A549 (cell line): ENCODE data around the gene RBM10. TPM values are rescaled to one million over a fixed set of nuclear protein-coding genes. Genes with fewer than 3 reads are reported as not detected.

Source experiments
- ATAC-seq, 2 experiments: fragments of 200-7000 bp in 1 of 2; fragments of >200 bp in 1 of 2; cut with Nextera tagmentation in 1 of 2; cut with Tn5 transposase in 1 of 2; 3 replicates each; pipeline versions ENCODE4 v1.8.0 to v1.9.1; 2018 to 2020; ENCODE audit warnings: mild to moderate bottlenecking in 1 of 2, moderate library complexity in 1 of 2
- CTCF ChIA-PET: fragments of 300-600 bp; sonication (Branson Sonifier 250); formaldehyde crosslinking; extraction: SDS; loops from one replicate; lab custom pipeline; 2021; ENCODE audit warnings: antibody characterized with exemption, inconsistent platforms; lab: Yijun Ruan, JAX
- POLR2A ChIA-PET: fragments of 350-600 bp; formaldehyde crosslinking; extraction: SDS; loops from one replicate; lab custom pipeline; 2021; ENCODE audit warnings: antibody characterized with exemption, inconsistent platforms; lab: Yijun Ruan, JAX
- DNase-seq, 2 experiments: peaks; one replicate each; pipeline versions ENCODE4 v3.0.0 to v3.0.0-alpha.2; 2011 to 2016; ENCODE audit warnings: low read depth in 1 of 2, low spot score in 1 of 2
- FAIRE-seq: peaks from 2 replicates; lab custom pipeline; 2011; peaks lifted over from hg19 to GRCh38; lab: Jason Lieb, UNC
- H3K27ac ChIP-seq, 2 experiments: fragments of >200 bp; sonication (Bioruptor Twin); formaldehyde crosslinking; 3 replicates each; pipeline ENCODE4 v1.5.1; 2016 to 2017
- H3K4me1 ChIP-seq: fragments of >200 bp; sonication (Bioruptor Twin); formaldehyde crosslinking; 3 replicates; pipeline ENCODE4 v1.6.1; 2016
- H3K4me2 ChIP-seq: fragments of >200 bp; sonication (Bioruptor Twin); formaldehyde crosslinking; 3 replicates; pipeline ENCODE4 v1.6.1; 2016
- H3K4me3 ChIP-seq: fragments of >200 bp; sonication (Bioruptor Twin); formaldehyde crosslinking; 3 replicates; pipeline ENCODE4 v1.5.1; 2016
- H3K9me3 ChIP-seq: fragments of >200 bp; sonication (Bioruptor Twin); formaldehyde crosslinking; 3 replicates; pipeline ENCODE4 v1.6.1; 2016
- BHLHE40 ChIP-seq: IDR thresholded peaks from 2 replicates; pipeline ENCODE4 v1.6.1; 2012; ENCODE audit warnings: low read depth, low read length, inconsistent platforms
- CBX8 ChIP-seq: fragments of 200-600 bp; sonication (generic); IDR thresholded peaks from 2 replicates; pipeline ENCODE4 v1.6.1; 2016
- CEBPB ChIP-seq, 2 experiments: fragments of >200 bp in 1 of 2; sonication (Bioruptor Twin) in 1 of 2; formaldehyde crosslinking in 1 of 2; IDR thresholded peaks; 2 replicates each; pipeline ENCODE4 v1.6.1; 2012 to 2016
- CHD2 ChIP-seq: fragments of 150-350 bp; IDR thresholded peaks from 2 replicates; pipeline ENCODE4 v1.6.1; 2014; ENCODE audit warnings: low read length; ENCODE audit not compliant: partially characterized antibody
- CHD4 ChIP-seq: fragments of 200-600 bp; sonication (generic); IDR thresholded peaks from 2 replicates; pipeline ENCODE4 v1.6.1; 2016; ENCODE audit warnings: antibody characterized with exemption, mild to moderate bottlenecking, borderline replicate concordance
- EHF ChIP-seq: fragments of 250-450 bp; sonication (Bioruptor Pico); IDR thresholded peaks from 2 replicates; pipeline ENCODE4 v1.5.0; 2020; ENCODE audit warnings: mild to moderate bottlenecking
- EHMT2 ChIP-seq: fragments of 200-600 bp; sonication (generic); IDR thresholded peaks from 2 replicates; pipeline ENCODE4 v1.6.1; 2016; ENCODE audit warnings: antibody characterized with exemption, low read depth, mild to moderate bottlenecking, moderate library complexity
- EP300 ChIP-seq, 2 experiments: fragments of >200 bp; sonication (Bioruptor Twin); formaldehyde crosslinking; IDR thresholded peaks; 2 replicates in 1 of 2; 3 replicates in 1 of 2; pipeline ENCODE4 v1.6.1; 2016 to 2017
- ESRRA ChIP-seq: fragments of 150-350 bp; IDR thresholded peaks from 2 replicates; pipeline ENCODE4 v1.6.1; 2014; ENCODE audit warnings: mild to moderate bottlenecking, low read length, borderline replicate concordance
- HOXA7 ChIP-seq: fragments of 250-450 bp; sonication (Bioruptor Pico); IDR thresholded peaks from 2 replicates; pipeline ENCODE4 v1.5.0; 2020; ENCODE audit warnings: mild to moderate bottlenecking, moderate library complexity
- HOXB5 ChIP-seq: fragments of 250-450 bp; sonication (Bioruptor Pico); IDR thresholded peaks from 2 replicates; pipeline ENCODE4 v1.5.0; 2020; ENCODE audit warnings: mild to moderate bottlenecking, moderate library complexity
- JUN ChIP-seq, 2 experiments: fragments of >200 bp; sonication (Bioruptor Twin); formaldehyde crosslinking; IDR thresholded peaks; 2 replicates in 1 of 2; 3 replicates in 1 of 2; pipeline ENCODE4 v1.6.1; 2016 to 2017
- KDM1A ChIP-seq: fragments of 200-600 bp; sonication (generic); IDR thresholded peaks from 2 replicates; pipeline ENCODE4 v1.6.1; 2016; ENCODE audit warnings: low read depth, mild to moderate bottlenecking
- KDM5A ChIP-seq: fragments of 200-600 bp; sonication (generic); IDR thresholded peaks from 2 replicates; pipeline ENCODE4 v1.6.1; 2016; ENCODE audit warnings: antibody characterized with exemption, mild to moderate bottlenecking
- PHF8 ChIP-seq: fragments of 200-600 bp; sonication (generic); IDR thresholded peaks from 2 replicates; pipeline ENCODE4 v1.6.1; 2016; ENCODE audit warnings: low read depth, mild to moderate bottlenecking, antibody characterized with exemption, moderate library complexity, borderline replicate concordance
- RFX5 ChIP-seq: fragments of 450-650 bp; IDR thresholded peaks from 2 replicates; pipeline ENCODE4 v1.7.1; 2014; ENCODE audit warnings: antibody characterized with exemption, mild to moderate bottlenecking, moderate library complexity
- SREBF2 ChIP-seq: fragments of 450-650 bp; IDR thresholded peaks from 2 replicates; pipeline ENCODE4 v1.6.1; 2014; ENCODE audit warnings: mild to moderate bottlenecking, moderate library complexity
- TFCP2L1 ChIP-seq: fragments of 250-450 bp; sonication (Bioruptor Pico); IDR thresholded peaks from 2 replicates; pipeline ENCODE4 v1.5.0; 2021; ENCODE audit warnings: mild to moderate bottlenecking
- TP53 ChIP-seq: fragments of 250-450 bp; sonication (Bioruptor Pico); IDR thresholded peaks from 2 replicates; pipeline ENCODE4 v1.5.0; 2021; ENCODE audit warnings: mild to moderate bottlenecking, moderate library complexity
- ZC3H11A ChIP-seq: fragments of 450-650 bp; IDR thresholded peaks from 2 replicates; pipeline ENCODE4 v1.6.1; 2014; ENCODE audit warnings: antibody characterized with exemption, mild to moderate bottlenecking
- ZFP36 ChIP-seq: fragments of 450-650 bp; IDR thresholded peaks from 2 replicates; pipeline ENCODE4 v1.6.1; 2014; ENCODE audit warnings: borderline replicate concordance; ENCODE audit not compliant: partially characterized antibody
- ZSCAN20 ChIP-seq: fragments of 250-450 bp; sonication (Bioruptor Pico); IDR thresholded peaks from 2 replicates; pipeline ENCODE4 v1.8.0; 2022; ENCODE audit warnings: mild to moderate bottlenecking, moderate library complexity
- WGBS: methylation state at CpG from one replicate; pipeline ENCODE4 v1.1.6; 2017; ENCODE audit errors: missing lambda C conversion rate; 5-methylcytosine and 5-hydroxymethylcytosine counted together
- polyA plus RNA-seq, 4 experiments: library from polyadenylated mRNA; depleted of rRNA in 3 of 4; stranded (reverse); fragments of >200 nt; fragmentation: RNase III in 1 of 4; extraction: RNeasy Plus Mini Kit Qiagen cat#74134 plus additional on column Dnase treatment in 1 of 4; gene quantifications; 2 replicates in 3 of 4; 3 replicates in 1 of 4; pipeline ENCODE4 v1.2.3, GENCODE V29; 2011 to 2017
- TF ChIP-seq, protein P1 (sequence below): fragments of 200-600 bp; sonication (generic); IDR thresholded peaks from 2 replicates; pipeline ENCODE4 v1.6.1; 2016; ENCODE audit warnings: antibody characterized with exemption, mild to moderate bottlenecking, moderate library complexity
- TF ChIP-seq, protein P2 (sequence below): IDR thresholded peaks from 2 replicates; pipeline ENCODE4 v1.6.1; 2012
- TF ChIP-seq, protein P3 (sequence below): IDR thresholded peaks from 2 replicates; pipeline ENCODE4 v1.6.1; 2012; ENCODE audit warnings: low read depth, borderline replicate concordance
- TF ChIP-seq, protein P4 (sequence below): fragments of >200 bp; sonication (Bioruptor Twin); formaldehyde crosslinking; IDR thresholded peaks from 3 replicates; pipeline ENCODE4 v1.6.1; 2016
- TF ChIP-seq, protein P5 (sequence below): fragments of 150-350 bp; IDR thresholded peaks from 2 replicates; pipeline ENCODE4 v1.6.1; 2014; ENCODE audit warnings: low read depth, mild to moderate bottlenecking, low read length
- TF ChIP-seq, protein P6 (sequence below): fragments of 250-450 bp; sonication (Bioruptor Pico); IDR thresholded peaks from 2 replicates; pipeline ENCODE4 v1.5.0; 2021; ENCODE audit warnings: mild to moderate bottlenecking, moderate library complexity, borderline replicate concordance
- TF ChIP-seq, protein P7 (sequence below): fragments of 450-650 bp; IDR thresholded peaks from 2 replicates; pipeline ENCODE4 v1.6.1; 2014; ENCODE audit warnings: antibody characterized with exemption

The RBM10 gene
- polyA plus RNA-seq, 2 of the 4 experiments (the other 2 are of a cell fraction) = 21.1 to 29.8 TPM

DNA sequence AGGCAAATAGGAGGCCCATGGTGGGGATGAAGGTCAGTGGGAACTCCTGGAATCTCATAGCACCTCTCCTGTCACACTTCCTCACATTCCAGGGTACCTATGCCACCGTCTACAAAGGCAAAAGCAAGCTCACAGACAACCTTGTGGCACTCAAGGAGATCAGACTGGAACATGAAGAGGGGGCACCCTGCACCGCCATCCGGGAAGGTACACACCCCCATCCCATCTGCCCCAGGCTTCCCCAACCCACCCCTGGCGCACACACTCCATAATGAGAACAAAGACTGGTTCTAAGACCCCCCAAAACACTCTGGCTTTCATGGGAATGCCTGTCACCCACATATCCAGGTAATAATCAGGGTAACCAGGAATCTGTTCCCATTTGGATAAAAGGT is 79.9 kb downstream of the RBM10 start:
- POLR2A ChIA-PET = no interaction called here
- CTCF ChIA-PET = no interaction called here
- TF ChIP-seq JUN (IDR thresholded peaks at IDR 0.05) (no peak), SREBF2 (no peak), KDM5A (no peak), EHF (CRISPR knock-in tag) (no peak), ZSCAN20 (no peak), CEBPB (IDR thresholded peaks at IDR 0.05) (no peak), ZFP36 (no peak), KDM1A (no peak), ZC3H11A (no peak), TFCP2L1 (no peak), HOXA7 (CRISPR knock-in tag) (no peak), HOXB5 (CRISPR knock-in tag) (no peak), PHF8 (no peak), ESRRA (no peak), CHD4 (no peak), RFX5 (no peak), EHMT2 (no peak), EP300 (IDR thresholded peaks at IDR 0.05) (no peak)
- TF ChIP-seq, protein P1, sequence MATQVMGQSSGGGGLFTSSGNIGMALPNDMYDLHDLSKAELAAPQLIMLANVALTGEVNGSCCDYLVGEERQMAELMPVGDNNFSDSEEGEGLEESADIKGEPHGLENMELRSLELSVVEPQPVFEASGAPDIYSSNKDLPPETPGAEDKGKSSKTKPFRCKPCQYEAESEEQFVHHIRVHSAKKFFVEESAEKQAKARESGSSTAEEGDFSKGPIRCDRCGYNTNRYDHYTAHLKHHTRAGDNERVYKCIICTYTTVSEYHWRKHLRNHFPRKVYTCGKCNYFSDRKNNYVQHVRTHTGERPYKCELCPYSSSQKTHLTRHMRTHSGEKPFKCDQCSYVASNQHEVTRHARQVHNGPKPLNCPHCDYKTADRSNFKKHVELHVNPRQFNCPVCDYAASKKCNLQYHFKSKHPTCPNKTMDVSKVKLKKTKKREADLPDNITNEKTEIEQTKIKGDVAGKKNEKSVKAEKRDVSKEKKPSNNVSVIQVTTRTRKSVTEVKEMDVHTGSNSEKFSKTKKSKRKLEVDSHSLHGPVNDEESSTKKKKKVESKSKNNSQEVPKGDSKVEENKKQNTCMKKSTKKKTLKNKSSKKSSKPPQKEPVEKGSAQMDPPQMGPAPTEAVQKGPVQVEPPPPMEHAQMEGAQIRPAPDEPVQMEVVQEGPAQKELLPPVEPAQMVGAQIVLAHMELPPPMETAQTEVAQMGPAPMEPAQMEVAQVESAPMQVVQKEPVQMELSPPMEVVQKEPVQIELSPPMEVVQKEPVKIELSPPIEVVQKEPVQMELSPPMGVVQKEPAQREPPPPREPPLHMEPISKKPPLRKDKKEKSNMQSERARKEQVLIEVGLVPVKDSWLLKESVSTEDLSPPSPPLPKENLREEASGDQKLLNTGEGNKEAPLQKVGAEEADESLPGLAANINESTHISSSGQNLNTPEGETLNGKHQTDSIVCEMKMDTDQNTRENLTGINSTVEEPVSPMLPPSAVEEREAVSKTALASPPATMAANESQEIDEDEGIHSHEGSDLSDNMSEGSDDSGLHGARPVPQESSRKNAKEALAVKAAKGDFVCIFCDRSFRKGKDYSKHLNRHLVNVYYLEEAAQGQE = no peak
- TF ChIP-seq, protein P2, sequence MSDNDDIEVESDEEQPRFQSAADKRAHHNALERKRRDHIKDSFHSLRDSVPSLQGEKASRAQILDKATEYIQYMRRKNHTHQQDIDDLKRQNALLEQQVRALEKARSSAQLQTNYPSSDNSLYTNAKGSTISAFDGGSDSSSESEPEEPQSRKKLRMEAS = no peak

DNA sequence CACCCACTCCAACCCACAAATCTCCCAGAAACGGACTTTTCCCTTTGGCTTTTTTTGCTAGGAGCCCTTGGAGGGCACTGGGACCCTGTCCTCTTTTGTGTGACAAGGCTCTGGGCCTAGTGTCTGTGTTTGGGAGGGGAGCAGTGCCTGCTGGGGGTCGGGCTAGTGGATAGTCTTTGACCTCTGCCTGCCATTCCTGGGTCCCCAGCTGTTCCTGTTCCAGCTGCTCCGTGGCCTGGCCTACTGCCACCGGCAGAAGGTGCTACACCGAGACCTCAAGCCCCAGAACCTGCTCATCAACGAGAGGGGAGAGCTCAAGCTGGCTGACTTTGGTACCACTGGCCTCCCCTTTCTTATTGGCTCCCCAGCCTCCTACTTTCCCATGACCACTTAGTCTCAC is 81.0 kb downstream of the RBM10 start:
- WGBS = 88% methylated on average over 6 of the region's 6 CpGs
- H3K4me3 ChIP-seq = no peak overlapping the region
- ATAC-seq (no peak), DNase-seq (no peak), FAIRE-seq (no peak)
- TF ChIP-seq, protein P3, sequence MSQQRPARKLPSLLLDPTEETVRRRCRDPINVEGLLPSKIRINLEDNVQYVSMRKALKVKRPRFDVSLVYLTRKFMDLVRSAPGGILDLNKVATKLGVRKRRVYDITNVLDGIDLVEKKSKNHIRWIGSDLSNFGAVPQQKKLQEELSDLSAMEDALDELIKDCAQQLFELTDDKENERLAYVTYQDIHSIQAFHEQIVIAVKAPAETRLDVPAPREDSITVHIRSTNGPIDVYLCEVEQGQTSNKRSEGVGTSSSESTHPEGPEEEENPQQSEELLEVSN = no peak
- TF ChIP-seq PHF8 = no peak
- TF ChIP-seq, protein P4, sequence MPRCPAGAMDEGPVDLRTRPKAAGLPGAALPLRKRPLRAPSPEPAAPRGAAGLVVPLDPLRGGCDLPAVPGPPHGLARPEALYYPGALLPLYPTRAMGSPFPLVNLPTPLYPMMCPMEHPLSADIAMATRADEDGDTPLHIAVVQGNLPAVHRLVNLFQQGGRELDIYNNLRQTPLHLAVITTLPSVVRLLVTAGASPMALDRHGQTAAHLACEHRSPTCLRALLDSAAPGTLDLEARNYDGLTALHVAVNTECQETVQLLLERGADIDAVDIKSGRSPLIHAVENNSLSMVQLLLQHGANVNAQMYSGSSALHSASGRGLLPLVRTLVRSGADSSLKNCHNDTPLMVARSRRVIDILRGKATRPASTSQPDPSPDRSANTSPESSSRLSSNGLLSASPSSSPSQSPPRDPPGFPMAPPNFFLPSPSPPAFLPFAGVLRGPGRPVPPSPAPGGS = no peak
- TF ChIP-seq SREBF2 = no peak
- TF ChIP-seq CHD2 = no peak
- TF ChIP-seq RFX5 = no peak
- TF ChIP-seq CBX8 = no peak
- TF ChIP-seq, protein P5, sequence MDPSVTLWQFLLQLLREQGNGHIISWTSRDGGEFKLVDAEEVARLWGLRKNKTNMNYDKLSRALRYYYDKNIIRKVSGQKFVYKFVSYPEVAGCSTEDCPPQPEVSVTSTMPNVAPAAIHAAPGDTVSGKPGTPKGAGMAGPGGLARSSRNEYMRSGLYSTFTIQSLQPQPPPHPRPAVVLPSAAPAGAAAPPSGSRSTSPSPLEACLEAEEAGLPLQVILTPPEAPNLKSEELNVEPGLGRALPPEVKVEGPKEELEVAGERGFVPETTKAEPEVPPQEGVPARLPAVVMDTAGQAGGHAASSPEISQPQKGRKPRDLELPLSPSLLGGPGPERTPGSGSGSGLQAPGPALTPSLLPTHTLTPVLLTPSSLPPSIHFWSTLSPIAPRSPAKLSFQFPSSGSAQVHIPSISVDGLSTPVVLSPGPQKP = no peak
- TF ChIP-seq CHD4 = no peak
- TF ChIP-seq, protein P6, sequence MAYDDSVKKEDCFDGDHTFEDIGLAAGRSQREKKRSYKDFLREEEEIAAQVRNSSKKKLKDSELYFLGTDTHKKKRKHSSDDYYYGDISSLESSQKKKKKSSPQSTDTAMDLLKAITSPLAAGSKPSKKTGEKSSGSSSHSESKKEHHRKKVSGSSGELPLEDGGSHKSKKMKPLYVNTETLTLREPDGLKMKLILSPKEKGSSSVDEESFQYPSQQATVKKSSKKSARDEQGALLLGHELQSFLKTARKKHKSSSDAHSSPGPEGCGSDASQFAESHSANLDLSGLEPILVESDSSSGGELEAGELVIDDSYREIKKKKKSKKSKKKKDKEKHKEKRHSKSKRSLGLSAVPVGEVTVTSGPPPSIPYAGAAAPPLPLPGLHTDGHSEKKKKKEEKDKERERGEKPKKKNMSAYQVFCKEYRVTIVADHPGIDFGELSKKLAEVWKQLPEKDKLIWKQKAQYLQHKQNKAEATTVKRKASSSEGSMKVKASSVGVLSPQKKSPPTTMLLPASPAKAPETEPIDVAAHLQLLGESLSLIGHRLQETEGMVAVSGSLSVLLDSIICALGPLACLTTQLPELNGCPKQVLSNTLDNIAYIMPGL (CRISPR knock-in tag) = no peak
- TF ChIP-seq, protein P7, sequence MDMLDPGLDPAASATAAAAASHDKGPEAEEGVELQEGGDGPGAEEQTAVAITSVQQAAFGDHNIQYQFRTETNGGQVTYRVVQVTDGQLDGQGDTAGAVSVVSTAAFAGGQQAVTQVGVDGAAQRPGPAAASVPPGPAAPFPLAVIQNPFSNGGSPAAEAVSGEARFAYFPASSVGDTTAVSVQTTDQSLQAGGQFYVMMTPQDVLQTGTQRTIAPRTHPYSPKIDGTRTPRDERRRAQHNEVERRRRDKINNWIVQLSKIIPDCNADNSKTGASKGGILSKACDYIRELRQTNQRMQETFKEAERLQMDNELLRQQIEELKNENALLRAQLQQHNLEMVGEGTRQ = no peak
- TF ChIP-seq KDM5A = no peak
- no peak for TF ChIP-seq ESRRA
- TF ChIP-seq TP53 (CRISPR knock-in tag) = no peak
- TF ChIP-seq HOXA7 (CRISPR knock-in tag) = no peak
- no peak for TF ChIP-seq BHLHE40
- no peak for TF ChIP-seq HOXB5 (CRISPR knock-in tag)
- POLR2A ChIA-PET = no interaction called here
- CTCF ChIA-PET = no interaction called here
- H3K9me3 ChIP-seq = no peaks in the 10 kb centered on the region
- H3K4me1 ChIP-seq = peaks cover 6% of the 10 kb centered on the region; the same call in 1 of the 3 replicates
- no peak overlapping the region for H3K4me2 ChIP-seq
- H3K27ac ChIP-seq = no peak overlapping the region

More for the DNA sequence above, 79.9 kb downstream of the RBM10 start:
- DNase-seq (no peak), FAIRE-seq (no peak), ATAC-seq (no peak)
- 100% methylated on average over 3 of the region's 4 CpGs for WGBS
- Histone ChIP-seq H3K4me1 (peaks cover 15% of the 10 kb centered on the region; the same call in 1 of the 3 replicates), H3K4me3 (no peak overlapping the region), H3K4me2 (no peak overlapping the region), H3K27ac (no peak overlapping the region), H3K9me3 (no peaks in the 10 kb centered on the region)
